DMS153 treated with DMSO at 0.1 percent for 48 hours (cell line): Measurements from ENCODE around the gene MT1F.
"Not testable (repeated sequence)": the region's sequence is repeated elsewhere in the genome, so short reads cannot be mapped to it uniquely, and the experiment has no call there.

Experiments
- DNase-seq: peaks from one replicate; lab custom pipeline; 2025; ENCODE audit not compliant: unreplicated experiment; lab: John Stamatoyannopoulos, UW

The MT1F gene

GRCh38 chr16:56643080-56643778 lies 14.5 kb upstream of the MT1F start:
- DNase-seq: peak; percentile 57

- no peak for DNase-seq
These were observed 13.9 kb upstream of the MT1F start for GRCh38 chr16:56643833-56644232.

GRCh38 chr16:56645311-56645710 lies 12.4 kb upstream of the MT1F start:
- DNase-seq: no peak

GRCh38 chr16:56645838-56646237 lies 11.9 kb upstream of the MT1F start:
- no peak for DNase-seq

- no peak for DNase-seq
These were observed 9.9 kb upstream of the MT1F start for GRCh38 chr16:56647641-56648431.

- DNase-seq: no peak
These were observed 8.5 kb upstream of the MT1F start for GRCh38 chr16:56649271-56649670.

- DNase-seq: no peak
These were observed 7.9 kb upstream of the MT1F start for GRCh38 chr16:56649820-56650219.

- DNase-seq: no peak
These were observed 6.2 kb upstream of the MT1F start, which contains the start of gene MT1B for GRCh38 chr16:56651586-56651985. Gene MT1B (plus strand): TSS chr16:56651886. CDS start chr16:56651954, 68 bp downstream.

- no peak for DNase-seq
These were observed 5.2 kb upstream of the MT1F start for GRCh38 chr16:56652600-56652999.

GRCh38 chr16:56653218-56653617 lies 4.5 kb upstream of the MT1F start:
- DNase-seq: no peak

- no peak for DNase-seq
These were observed 642 bp downstream of the MT1F start for GRCh38 chr16:56658327-56658875.

- DNase-seq: peak; percentile 60
These were observed 4.9 kb downstream of the MT1F start for GRCh38 chr16:56662357-56663354.

- no peak for DNase-seq
These were observed 6.7 kb downstream of the MT1F start for GRCh38 chr16:56664506-56664905.

- not testable (repeated sequence) for DNase-seq
These were observed 7.8 kb downstream of the MT1F start for GRCh38 chr16:56665286-56666261.

GRCh38 chr16:56667581-56668571 lies 10.1 kb downstream of the MT1F start, which contains the start of gene MT1G:
Gene MT1G (minus strand): TSS chr16:56668065. CDS start chr16:56667993, 72 bp downstream.
- peak; percentile 48 for DNase-seq

GRCh38 chr16:56669005-56669839 lies 11.5 kb downstream of the MT1F start, which contains the start of gene MT1H:
Gene MT1H (plus strand): TSS chr16:56669814. CDS start chr16:56669885, 71 bp downstream.
- no peak for DNase-seq
